GM19438 (cell line): Measurements from ENCODE around the gene ATP6V1D.
"Not testable (repeated sequence)": the region's sequence is repeated elsewhere in the genome, so short reads cannot be mapped to it uniquely, and the experiment has no call there.

ENCODE experiments used
- ATAC-seq: cut with Tn5 transposase; IDR thresholded peaks from one replicate; pipeline ENCODE4 v1.9.1; 2021; ENCODE audit warnings: low read depth; ENCODE audit not compliant: unreplicated experiment

Gene ATP6V1D

DNA sequence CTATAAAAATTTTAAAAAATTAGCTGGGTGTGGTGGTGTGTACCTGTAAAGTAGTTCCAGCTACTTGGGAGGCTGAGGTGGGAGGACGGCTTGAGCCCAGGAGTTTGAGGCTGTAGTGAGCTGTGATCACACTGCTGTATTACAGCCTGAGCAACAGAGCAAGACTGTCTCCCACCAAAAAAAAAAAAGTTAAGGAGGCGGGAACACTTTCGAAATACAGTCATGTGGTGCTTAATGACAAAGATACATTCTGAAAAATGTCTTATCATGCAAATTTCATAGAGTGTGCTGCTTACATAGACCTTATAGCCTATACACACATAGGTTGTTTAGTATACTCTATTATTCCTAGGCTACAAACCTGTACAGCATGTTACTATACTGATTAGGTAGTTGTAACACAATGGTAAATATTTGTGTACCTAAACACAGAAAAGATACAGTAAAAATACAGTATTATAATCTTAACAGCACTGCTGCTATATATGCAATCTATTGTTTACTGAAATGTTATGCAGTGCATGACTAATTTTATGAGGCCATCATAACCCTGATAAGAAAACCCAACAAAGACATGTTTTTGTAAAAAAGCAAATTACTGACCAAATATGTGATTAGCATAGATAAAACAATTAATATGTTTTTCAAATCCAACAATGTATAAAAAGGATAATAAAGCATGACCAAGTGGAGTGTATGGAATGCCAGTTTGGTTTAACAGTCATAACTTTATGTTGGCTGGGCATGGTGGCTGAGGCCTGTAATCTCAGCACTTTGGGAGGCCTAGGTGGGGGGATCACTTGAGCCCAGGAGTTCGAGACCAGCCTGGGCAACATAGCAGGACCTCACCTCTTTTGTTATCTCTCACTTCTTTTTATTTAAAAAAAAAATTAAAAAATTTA lies 11.9 kb upstream of the ATP6V1D start:
- no peak for ATAC-seq

GRCh38 chr14:67370830-67371229 lies 11.2 kb upstream of the ATP6V1D start:
- ATAC-seq: no peak

DNA sequence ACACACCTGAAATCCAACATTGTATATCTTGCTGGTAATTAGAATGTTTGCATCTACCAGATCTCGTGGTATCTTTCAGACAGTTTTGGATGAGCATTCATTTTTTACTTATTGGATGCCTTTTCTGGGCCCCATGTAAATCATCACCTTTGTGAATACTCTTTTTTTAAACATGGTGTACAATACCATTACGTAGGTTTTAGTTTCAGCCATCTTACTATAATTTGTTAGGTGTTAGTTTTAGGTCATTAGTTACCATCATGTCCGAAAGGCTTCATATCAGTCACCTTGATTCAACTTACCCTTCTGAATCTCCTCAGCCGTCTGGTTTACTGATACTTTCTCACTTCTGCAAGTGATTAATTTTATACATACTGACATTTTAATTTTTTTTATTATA lies 5.9 kb upstream of the ATP6V1D start:
- ATAC-seq: no peak

DNA sequence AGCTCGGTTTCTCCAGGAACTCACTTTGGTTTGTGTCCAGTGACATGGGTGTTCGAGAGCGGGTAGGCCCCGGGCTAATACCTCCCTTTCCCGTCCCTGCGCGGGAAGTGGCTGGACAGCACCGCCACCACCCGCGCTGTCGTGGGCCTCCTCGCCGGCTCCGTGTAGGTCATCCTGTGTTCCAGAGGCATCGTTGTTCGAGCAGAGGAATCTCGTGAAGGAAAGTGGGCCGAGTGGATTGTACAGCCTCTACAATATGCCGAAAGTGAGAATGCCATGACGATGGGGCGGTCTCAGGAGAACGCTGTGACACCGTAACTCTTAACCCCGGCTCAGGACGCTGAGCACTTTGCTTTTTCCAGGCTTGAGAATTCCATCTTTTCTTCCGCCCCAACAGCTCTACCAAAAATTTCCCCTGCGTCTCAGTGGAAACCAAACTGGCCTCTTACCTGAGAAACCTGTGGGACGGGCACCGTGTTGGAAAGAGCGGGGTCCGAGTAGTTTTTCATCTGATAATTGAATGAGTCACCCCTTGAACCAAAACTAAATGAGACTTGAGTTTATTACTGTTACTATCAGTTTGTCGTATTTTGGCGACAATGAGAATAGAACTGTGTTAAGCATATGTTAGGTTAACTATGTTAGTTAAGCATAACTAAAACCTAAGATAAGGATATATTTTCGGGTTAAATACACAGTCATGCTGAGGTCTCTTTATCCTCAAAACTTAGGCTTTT lies 1.0 kb upstream of the ATP6V1D start:
- peak; percentile 22 for ATAC-seq

- ATAC-seq: no peak
Observed at GRCh38 chr14:67358924-67359774, 455 bp downstream of the ATP6V1D start.

DNA sequence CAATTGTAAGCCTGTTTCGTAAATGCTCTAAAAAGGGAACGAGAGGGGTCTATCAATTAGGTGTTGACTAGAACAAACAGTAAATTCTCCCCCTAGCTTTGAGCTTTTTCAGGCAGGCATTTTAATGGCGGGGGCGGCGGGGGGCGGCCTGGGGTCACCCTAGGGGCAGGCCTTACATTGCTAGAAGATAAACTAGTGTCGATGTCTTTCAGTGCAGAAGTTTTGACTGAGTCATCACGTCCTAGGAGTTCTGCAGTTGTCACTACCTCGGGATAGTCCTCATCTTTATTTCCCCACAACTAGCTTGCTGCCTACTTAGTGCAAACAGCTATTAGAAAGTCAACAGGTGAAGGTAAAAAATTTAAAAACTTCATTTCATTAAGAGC lies 1.6 kb downstream of the ATP6V1D start:
- ATAC-seq: no peak

- no peak for ATAC-seq
Observed at GRCh38 chr14:67357186-67357968, 2.2 kb downstream of the ATP6V1D start.

GRCh38 chr14:67352055-67352454 lies 7.5 kb downstream of the ATP6V1D start:
- no peak for ATAC-seq

DNA sequence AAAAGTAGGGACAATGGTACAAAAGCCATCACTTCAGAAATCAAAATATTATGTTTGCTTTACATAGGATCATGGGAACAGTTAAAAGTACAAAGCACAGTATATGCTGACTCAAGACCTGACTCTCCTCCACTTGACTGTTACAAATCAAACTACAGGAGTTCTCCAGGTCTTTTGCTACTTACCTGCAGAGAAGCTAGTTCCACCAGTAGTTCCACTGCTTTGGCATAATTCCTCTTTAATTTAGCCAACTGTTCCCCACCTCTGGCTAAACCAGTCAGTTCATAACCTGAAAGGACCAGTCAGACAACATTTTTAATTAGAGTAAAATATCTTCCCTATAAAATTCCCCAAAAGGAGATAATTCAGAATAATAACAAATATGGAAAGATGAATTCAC lies 14.0 kb downstream of the ATP6V1D start:
- no peak for ATAC-seq

- no peak for ATAC-seq
Observed at GRCh38 chr14:67343601-67344230, 15.9 kb downstream of the ATP6V1D start.

- not testable (repeated sequence) for ATAC-seq
Observed at GRCh38 chr14:67341231-67341630, 18.4 kb downstream of the ATP6V1D start.

DNA sequence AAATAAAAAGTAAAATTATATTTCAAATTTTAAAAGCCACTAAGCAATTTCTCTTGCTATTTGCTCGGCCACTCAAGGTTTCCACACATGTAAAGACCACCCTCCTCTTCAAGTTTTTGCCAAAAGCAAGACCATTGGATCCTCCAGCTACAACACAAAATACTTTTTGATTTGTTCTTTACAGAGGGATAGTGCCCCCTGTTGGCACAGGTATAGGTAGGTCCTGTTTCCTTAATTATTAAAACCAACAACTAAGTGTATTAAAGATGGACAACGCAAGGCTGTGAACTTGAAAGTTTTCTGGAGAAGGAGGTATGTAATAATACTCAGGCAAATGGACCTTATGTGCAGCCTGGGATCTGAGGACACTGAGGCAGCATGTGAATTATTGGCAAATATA lies 23.8 kb downstream of the ATP6V1D start:
- ATAC-seq: no peak

- ATAC-seq: no peak
Observed at GRCh38 chr14:67332468-67332867, 27.1 kb downstream of the ATP6V1D start.

GRCh38 chr14:67331368-67332125 lies 28.1 kb downstream of the ATP6V1D start:
- ATAC-seq: no peak

GRCh38 chr14:67329666-67330065 lies 29.9 kb downstream of the ATP6V1D start:
- not testable (repeated sequence) for ATAC-seq

GRCh38 chr14:67319142-67319541 lies 40.5 kb downstream of the ATP6V1D start:
- no peak for ATAC-seq

DNA sequence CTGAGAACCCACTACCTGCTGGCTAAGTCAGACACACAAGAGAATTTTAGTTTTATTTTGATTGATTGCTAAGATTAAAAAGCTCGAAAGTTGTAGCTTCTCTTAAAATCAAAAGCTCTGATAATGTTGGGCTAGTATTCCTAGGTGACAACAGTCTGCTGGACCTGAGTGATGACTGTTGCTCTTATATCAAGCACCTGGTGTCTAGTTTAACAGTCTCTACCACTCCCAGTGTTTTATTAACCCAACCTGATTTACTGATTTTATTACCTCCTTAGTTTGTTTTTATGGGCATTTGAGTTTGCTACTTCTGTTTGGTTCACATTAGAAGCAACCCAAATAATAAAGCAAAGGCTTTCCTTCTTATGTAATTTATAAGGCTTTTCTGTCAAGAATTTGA lies 41.8 kb downstream of the ATP6V1D start:
- ATAC-seq: no peak

DNA sequence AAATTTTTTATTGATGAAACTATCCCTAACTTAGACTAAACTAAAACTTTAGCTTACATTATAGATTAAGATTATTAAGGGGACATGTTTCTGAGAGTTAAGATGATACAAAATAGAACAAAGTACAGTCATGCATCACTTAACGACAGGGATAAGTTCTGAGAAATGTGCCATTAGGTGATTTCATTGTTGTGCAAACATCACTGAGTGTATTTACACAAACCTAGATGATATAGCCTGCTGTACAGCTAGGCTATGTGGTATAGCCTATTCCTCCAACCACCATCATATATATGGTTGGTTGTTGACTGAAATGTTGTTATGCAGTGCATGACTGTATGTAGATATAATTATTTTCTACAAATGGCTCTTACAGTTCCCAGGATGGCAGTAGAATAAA lies 46.5 kb downstream of the ATP6V1D start:
- no peak for ATAC-seq

DNA sequence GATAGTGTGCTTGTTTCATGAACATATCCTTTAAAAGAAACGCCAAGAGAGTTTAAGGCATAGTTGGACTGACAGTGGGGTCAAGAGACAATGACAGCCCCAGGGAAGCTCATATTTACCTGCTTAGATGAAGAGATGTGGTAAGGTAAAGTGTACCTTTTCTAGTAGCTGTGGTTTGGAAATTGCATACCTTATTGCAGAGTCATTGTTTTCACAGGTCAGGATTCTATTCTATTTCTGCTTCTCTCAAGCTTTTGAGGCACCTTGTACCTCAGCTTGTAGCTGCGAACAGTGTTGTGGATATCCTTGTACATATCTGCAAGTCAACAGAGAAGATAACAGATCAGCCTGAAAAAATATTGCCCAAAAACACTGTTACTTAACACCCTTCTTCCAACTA lies 47.7 kb downstream of the ATP6V1D start:
- no peak for ATAC-seq
